K562 treated with DMSO at 1 percent for 48 hours (cell line): ENCODE measurements around the gene RGS9BP. TPM values are rescaled to one million over a fixed set of nuclear protein-coding genes. Genes with fewer than 3 reads are reported as not detected.

ENCODE experiments used
- total RNA-seq: library from RNA; unstranded; fragments of 300-600 nt; gene quantifications from 2 replicates; pipeline ENCODE4 v1.2.3, GENCODE V29; 2022; ENCODE audit warnings: low replicate concordance; ENCODE audit errors: extremely low read depth

The RGS9BP gene, protein sequence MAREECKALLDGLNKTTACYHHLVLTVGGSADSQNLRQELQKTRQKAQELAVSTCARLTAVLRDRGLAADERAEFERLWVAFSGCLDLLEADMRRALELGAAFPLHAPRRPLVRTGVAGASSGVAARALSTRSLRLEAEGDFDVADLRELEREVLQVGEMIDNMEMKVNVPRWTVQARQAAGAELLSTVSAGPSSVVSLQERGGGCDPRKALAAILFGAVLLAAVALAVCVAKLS
- total RNA-seq = not detected in 2 replicates

DNA sequence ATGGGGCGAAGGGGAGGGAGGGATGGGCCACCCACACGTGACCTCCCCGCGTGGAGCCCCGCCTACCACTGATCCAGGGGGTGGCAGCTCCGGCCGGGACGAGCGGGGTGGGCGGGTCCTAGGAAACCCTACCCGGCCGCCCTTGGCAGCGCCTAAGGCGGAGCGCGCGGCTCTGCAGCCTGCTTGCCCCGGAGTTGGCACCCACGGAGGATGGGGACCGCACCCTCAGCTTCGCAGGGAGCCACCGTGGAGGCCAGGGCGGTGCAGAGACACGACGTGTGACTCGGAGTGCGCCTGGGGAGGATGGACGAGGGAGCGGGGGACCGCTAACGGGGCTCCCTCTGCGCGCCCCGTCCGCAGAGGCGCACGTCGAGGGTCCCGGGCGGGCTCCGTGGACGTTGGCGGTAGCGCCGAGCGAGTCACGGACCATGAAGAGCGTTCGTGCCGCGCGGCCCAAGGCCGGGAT, at the start of gene RGS9BP:
Gene RGS9BP, plus strand, starts transcription at position 129 of the 466 bp plus-strand sequence. CDS start 416 bp downstream, outside the sequence.

DNA sequence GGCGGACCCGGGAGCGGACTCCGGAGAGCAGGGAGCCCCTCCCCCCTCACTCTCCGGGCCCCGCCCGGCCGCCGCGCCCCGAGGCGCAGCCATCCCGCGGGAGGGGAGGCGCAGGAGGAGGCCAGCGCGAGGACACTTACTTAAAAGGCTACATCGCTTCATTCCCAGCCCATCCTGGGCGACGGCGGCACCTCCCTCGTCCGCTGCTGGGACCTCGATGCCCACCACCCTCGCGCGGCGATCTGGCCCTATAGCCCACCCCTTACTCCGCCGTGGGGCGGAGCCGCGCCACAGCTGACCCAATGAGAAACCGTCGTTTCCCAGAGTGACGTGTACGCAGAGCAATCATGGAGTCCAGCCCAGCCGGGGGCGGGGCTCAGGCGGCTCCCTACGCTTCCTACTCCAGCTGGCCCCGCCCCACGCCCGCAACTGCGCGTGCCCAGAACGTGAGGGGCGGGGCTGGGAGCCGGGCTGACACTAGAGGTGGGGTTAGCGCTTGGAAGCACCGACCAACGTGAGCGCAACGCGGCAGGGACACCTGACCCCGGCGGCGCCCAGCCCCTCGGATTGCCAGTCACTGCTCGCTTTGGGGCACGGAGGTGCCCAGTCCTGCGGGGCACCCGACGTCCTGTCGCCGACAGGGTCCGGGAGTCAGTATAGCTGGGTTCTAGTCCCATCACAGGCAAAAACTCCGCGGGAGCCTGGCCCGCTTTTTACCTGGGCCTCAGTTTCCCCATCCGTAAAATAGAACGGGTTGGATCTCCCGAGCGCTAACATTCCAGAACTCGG, 523 bp upstream of the RGS9BP start, which contains the start of gene ANKRD27:
Gene ANKRD27, minus strand, starts transcription at position 250 of the 789 bp plus-strand sequence. CDS start 16,165 bp downstream, outside the sequence.

DNA sequence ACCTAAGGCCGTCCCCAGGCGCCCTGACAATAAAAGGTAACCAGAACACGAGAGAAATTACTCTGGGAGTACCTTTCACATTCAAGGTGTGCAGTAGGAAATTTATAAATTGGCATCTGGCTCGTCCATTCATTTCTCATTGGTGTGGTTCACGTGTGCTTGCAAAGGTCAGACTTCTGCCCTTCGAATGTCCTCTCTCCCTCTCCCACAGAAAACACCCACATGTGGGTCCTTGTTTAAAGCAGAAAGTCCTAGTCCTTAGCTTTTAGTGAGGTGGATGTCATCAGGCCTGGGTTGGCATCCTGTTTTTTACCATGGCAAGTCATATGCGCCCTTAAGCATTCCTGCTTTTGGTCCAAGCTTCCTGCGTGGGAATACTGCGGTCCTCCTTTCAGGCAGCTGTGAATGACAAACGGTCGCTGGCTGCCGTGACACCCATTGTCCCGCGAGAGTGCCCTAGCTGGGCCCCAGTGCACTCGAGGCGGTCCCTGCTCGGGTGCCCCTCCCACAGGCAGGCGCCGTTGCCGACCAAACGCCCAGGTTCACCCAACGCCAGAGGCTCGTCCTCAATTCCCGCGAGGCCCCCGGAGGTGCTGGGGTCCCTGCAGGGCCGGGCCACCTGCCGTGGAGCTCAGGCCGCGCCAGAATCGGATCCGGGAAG, 15.8 kb downstream of the RGS9BP start, which contains the start of gene NUDT19:
Gene NUDT19, plus strand, starts transcription at position 531 of the 661 bp plus-strand sequence. CDS start 140 bp downstream, outside the sequence.

DNA sequence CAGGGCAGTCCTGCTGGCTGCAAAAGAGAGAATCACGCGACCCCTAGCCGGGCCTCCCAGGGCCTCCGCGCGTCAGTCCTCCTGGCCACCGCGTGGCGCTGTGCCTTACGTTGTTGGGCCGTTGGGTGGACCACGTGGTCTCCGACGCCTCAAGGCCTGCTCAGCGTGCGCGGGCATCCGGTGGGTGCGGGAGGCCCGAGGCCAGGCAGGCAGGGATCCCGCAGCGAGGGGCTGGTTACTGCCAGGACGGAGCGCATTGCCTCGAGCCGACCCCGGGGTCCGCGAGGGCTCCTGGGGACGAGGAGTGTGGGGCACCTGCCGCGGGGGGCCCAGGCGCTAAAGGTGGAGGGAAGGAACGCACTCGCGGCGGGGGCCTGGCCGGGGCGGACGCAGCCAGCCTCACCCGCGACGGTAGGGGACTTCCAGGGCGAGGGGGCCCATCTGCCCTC, 44.0 kb downstream of the RGS9BP start, which contains the start of gene TDRD12:
Gene TDRD12, plus strand, starts transcription at position 157 of the 449 bp plus-strand sequence. CDS start 306 bp downstream, outside the sequence.

Other genes starting within 250 kb of the RGS9BP start
- not detected in 2 replicates for gene PDCD5, start 94.7 kb upstream of the RGS9BP start, total RNA-seq
- gene ANKRD27, start 668 bp upstream of the RGS9BP start, total RNA-seq = not detected in 2 replicates
- not detected in 2 replicates for gene NUDT19, start 16.0 kb downstream of the RGS9BP start, total RNA-seq
- not detected in 2 replicates for gene TDRD12, start 43.9 kb downstream of the RGS9BP start, total RNA-seq
- gene SLC7A9, start 193.9 kb downstream of the RGS9BP start, total RNA-seq = not detected in 2 replicates